Trophoblast cell (in vitro differentiated cells and primary cell): ENCODE measurements around the gene OR10H3. TPM values are rescaled to one million over a fixed set of nuclear protein-coding genes. Genes with fewer than 3 reads are reported as not detected.
A peak's percentile ranks its signal among the peaks of the same experiment; 100 is the strongest.

Experiments
- DNase-seq, 2 donors: peaks; one replicate each; pipeline ENCODE4 v3.0.0-alpha.2; 2016
- H2AFZ ChIP-seq: 2 replicates; pipeline ENCODE4 v1.6.1; 2013; ENCODE audit warnings: low read length, moderate library complexity, mild to moderate bottlenecking; ENCODE audit not compliant: insufficient read depth, poor library complexity
- H2AK5ac ChIP-seq: 2 replicates; pipeline ENCODE4 v1.6.1; 2013; ENCODE audit warnings: mild to moderate bottlenecking, low read length
- H2BK120ac ChIP-seq: 2 replicates; pipeline ENCODE4 v1.6.1; 2013; ENCODE audit warnings: low read length, mild to moderate bottlenecking, moderate library complexity; ENCODE audit not compliant: insufficient read depth, poor library complexity
- H2BK12ac ChIP-seq: 2 replicates; pipeline ENCODE4 v1.6.1; 2013; ENCODE audit warnings: mild to moderate bottlenecking, low read length, moderate library complexity
- H2BK5ac ChIP-seq: 2 replicates; pipeline ENCODE4 v1.6.1; 2013; ENCODE audit warnings: low read length, low read depth, moderate library complexity, mild to moderate bottlenecking; ENCODE audit not compliant: poor library complexity
- H3K14ac ChIP-seq: 2 replicates; pipeline ENCODE4 v1.6.1; 2013; ENCODE audit warnings: mild to moderate bottlenecking, low read length
- H3K18ac ChIP-seq: 2 replicates; pipeline ENCODE4 v1.6.1; 2013; ENCODE audit warnings: mild to moderate bottlenecking, low read length
- H3K23ac ChIP-seq: 2 replicates; pipeline ENCODE4 v1.6.1; 2013; ENCODE audit warnings: low read length
- H3K27ac ChIP-seq: 2 replicates; pipeline ENCODE4 v1.5.1; 2013; ENCODE audit warnings: low read depth, mild to moderate bottlenecking, inconsistent platforms, low read length, moderate library complexity
- H3K27me3 ChIP-seq: 2 replicates; pipeline ENCODE4 v1.6.1; 2013; ENCODE audit warnings: inconsistent platforms, mild to moderate bottlenecking, low read length, moderate library complexity; ENCODE audit not compliant: insufficient read depth
- H3K36me3 ChIP-seq, 2 experiments: 1 replicate in 1 of 2; 2 replicates in 1 of 2; pipeline ENCODE4 v1.6.1; 2013; ENCODE audit warnings: low read length in 2 of 2, mild to moderate bottlenecking in 2 of 2, moderate library complexity in 1 of 2; ENCODE audit not compliant: insufficient read depth in 2 of 2, control insufficient read depth in 1 of 2
- H3K4ac ChIP-seq: 2 replicates; pipeline ENCODE4 v1.6.1; 2013; ENCODE audit warnings: low read depth, mild to moderate bottlenecking, low read length, moderate library complexity
- H3K4me1 ChIP-seq, 2 experiments: 1 replicate in 1 of 2; 2 replicates in 1 of 2; pipeline ENCODE4 v1.6.1; 2013; ENCODE audit warnings: low read length in 2 of 2, mild to moderate bottlenecking in 2 of 2, moderate library complexity in 1 of 2; ENCODE audit not compliant: insufficient read depth in 2 of 2, control insufficient read depth in 1 of 2
- H3K4me2 ChIP-seq: 2 replicates; pipeline ENCODE4 v1.6.1; 2013; ENCODE audit warnings: inconsistent platforms, mild to moderate bottlenecking, low read length, moderate library complexity
- H3K4me3 ChIP-seq: 2 replicates; pipeline ENCODE4 v1.5.1; 2013; ENCODE audit warnings: mild to moderate bottlenecking, low read depth, low read length, inconsistent platforms
- H3K79me1 ChIP-seq: one replicate; pipeline ENCODE4 v1.6.1; 2013; ENCODE audit warnings: low read length
- H3K79me2 ChIP-seq: 2 replicates; pipeline ENCODE4 v1.6.1; 2013; ENCODE audit warnings: low read length, mild to moderate bottlenecking; ENCODE audit not compliant: control insufficient read depth, insufficient read depth, poor library complexity
- H3K9ac ChIP-seq: 2 replicates; pipeline ENCODE4 v1.6.1; 2013; ENCODE audit warnings: mild to moderate bottlenecking, low read length
- H3K9me3 ChIP-seq: 2 replicates; pipeline ENCODE4 v1.6.1; 2013; ENCODE audit warnings: low read depth, mild to moderate bottlenecking, control low read depth, inconsistent platforms, low read length; ENCODE audit not compliant: insufficient read depth
- H4K12ac ChIP-seq: 2 replicates; pipeline ENCODE4 v1.6.1; 2013; ENCODE audit warnings: low read depth, mild to moderate bottlenecking, low read length, moderate library complexity
- H4K8ac ChIP-seq: 2 replicates; pipeline ENCODE4 v1.6.1; 2013; ENCODE audit warnings: low read depth, mild to moderate bottlenecking, low read length, moderate library complexity
- H4K91ac ChIP-seq: one replicate; pipeline ENCODE4 v1.6.1; 2013; ENCODE audit warnings: low read depth, mild to moderate bottlenecking, low read length, moderate library complexity
- WGBS: extraction: QIAGEN DNeasy Blood & Tissue Kit; methylation state at CpG from one replicate; pipeline ENCODE4 v1.1.7; 2013; ENCODE audit warnings: missing lambda C conversion rate; ENCODE audit not compliant: insufficient read length, insufficient coverage; ENCODE audit errors: extremely low coverage; 5-methylcytosine and 5-hydroxymethylcytosine counted together
- polyA plus RNA-seq: library from polyadenylated mRNA; stranded (reverse); fragments of 200-250 nt; gene quantifications from 2 replicates; pipeline ENCODE4 v1.2.3, GENCODE V29; 2013

OR10H3 gene, protein sequence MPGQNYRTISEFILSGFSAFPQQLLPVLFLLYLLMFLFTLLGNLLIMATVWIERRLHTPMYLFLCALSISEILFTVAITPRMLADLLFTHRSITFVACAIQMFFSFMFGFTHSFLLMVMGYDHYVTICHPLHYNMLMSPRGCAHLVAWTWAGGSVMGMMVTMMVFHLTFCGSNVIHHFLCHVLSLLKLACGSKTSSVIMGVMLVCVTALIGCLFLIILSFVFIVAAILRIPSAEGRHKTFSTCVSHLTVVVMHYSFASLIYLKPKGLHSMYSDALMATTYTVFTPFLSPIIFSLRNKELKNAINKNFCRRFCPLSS
- polyA plus RNA-seq: not detected in 2 replicates

DNA sequence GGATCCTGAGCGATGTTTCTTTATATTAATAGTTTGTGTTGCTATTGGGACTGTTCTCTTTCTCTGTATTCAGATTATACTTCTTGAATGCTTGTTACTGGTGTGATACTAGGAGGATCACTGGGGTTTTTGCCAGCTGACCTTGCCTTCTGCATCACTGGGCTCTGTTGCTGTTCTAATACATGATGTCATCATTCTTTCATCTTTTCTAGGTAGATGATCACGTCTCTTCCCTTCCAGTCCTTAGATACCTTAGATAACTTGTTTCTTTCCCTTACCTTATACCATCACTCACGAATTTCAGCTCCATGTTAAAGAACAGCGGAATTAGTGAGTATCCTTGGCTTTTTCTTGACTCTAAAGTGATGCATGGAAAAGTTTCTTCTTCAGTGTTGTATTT lies at the start of gene OR10H3:
Gene OR10H3, plus strand, starts transcription at position 264 of the 400 bp plus-strand sequence. CDS start 3,408 bp downstream, outside the sequence.
- Histone ChIP-seq H3K4me2 (no peak within 1 kb of the TSS), H3K18ac (no peak within 1 kb of the TSS), H3K27ac (no peak within 1 kb of the TSS), H3K36me3 (no peaks in the 10 kb centered on the region), H3K4ac (no peak within 1 kb of the TSS), H3K14ac (no peak within 1 kb of the TSS), H4K8ac (no peak within 1 kb of the TSS), H2BK120ac (no peak within 1 kb of the TSS), H3K4me3 (no peak within 1 kb of the TSS), H4K12ac (no peak within 1 kb of the TSS), H3K9me3 (peaks cover 22% of the 10 kb centered on the region), H3K79me2 (no peaks in the 10 kb centered on the region), H3K9ac (no peak within 1 kb of the TSS), H3K79me1 (no peaks in the 10 kb centered on the region), H3K4me1 (no peaks in the 10 kb centered on the region), H2AFZ (no peak within 1 kb of the TSS), H2BK12ac (no peak within 1 kb of the TSS), H4K91ac (no peak within 1 kb of the TSS), H2BK5ac (no peak within 1 kb of the TSS), H2AK5ac (no peak within 1 kb of the TSS), H3K23ac (no peak within 1 kb of the TSS), H3K27me3 (no peaks in the 10 kb centered on the region)
- no CpG with 5 or more reads among the region's 4 CpGs for WGBS
- no peak for DNase-seq

DNA sequence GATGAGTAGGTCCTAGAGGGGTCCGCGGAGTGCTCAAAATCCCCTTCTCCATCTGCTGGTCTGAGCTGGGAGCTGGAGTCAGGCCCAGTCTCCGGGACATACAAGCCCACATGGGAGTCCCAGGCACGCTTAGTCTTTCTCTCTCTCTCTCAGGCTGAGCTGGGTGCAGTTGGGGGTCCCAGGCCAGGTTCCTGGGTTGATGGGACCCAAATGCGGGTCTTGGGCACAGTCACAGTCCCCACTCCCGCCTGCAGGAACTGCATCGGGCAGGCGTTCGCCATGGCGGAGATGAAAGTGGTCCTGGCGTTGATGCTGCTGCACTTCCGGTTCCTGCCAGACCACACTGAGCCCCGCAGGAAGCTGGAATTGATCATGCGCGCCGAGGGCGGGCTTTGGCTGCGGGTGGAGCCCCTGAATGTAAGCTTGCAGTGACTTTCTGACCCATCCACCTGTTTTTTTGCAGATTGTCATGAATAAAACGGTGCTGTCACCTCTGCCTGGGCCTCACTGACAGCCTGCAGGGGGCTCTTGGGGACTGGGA lies 41.1 kb upstream of the OR10H3 start:
- Histone ChIP-seq H3K4me1 (no peaks in the 10 kb centered on the region), H2BK12ac (no peak overlapping the region), H3K4me3 (no peak overlapping the region), H2AK5ac (no peak overlapping the region), H3K36me3 (no peaks in the 10 kb centered on the region), H3K9ac (no peak overlapping the region), H4K8ac (no peak overlapping the region), H3K9me3 (peaks cover 23% of the 10 kb centered on the region), H3K23ac (no peak overlapping the region), H4K12ac (no peak overlapping the region), H2BK120ac (no peak overlapping the region), H3K27ac (no peak overlapping the region), H3K4me2 (no peak overlapping the region), H2BK5ac (no peak overlapping the region), H4K91ac (no peak overlapping the region), H3K18ac (no peak overlapping the region), H3K27me3 (no peaks in the 10 kb centered on the region), H3K4ac (no peak overlapping the region), H3K14ac (no peak overlapping the region), H2AFZ (no peak overlapping the region), H3K79me2 (no peaks in the 10 kb centered on the region), H3K79me1 (no peaks in the 10 kb centered on the region)
- WGBS: no CpG with 5 or more reads among the region's 19 CpGs
- no peak for DNase-seq

GRCh38 chr19:15701757-15702533 lies 35.8 kb upstream of the OR10H3 start:
- no peak overlapping the region for H2BK120ac ChIP-seq
- H2BK5ac ChIP-seq: no peak overlapping the region
- no peak overlapping the region for H3K4ac ChIP-seq
- H2BK12ac ChIP-seq: no peak overlapping the region
- H3K9ac ChIP-seq: no peak overlapping the region
- H4K91ac ChIP-seq: no peak overlapping the region
- DNase-seq: peak in 1 of 2 donors; percentile 1
- no peak overlapping the region for H2AFZ ChIP-seq
- H3K79me2 ChIP-seq: no peaks in the 10 kb centered on the region
- no CpG with 5 or more reads among the region's 4 CpGs for WGBS
- no peak overlapping the region for H2AK5ac ChIP-seq
- no peaks in the 10 kb centered on the region for H3K79me1 ChIP-seq
- no peaks in the 10 kb centered on the region for H3K36me3 ChIP-seq
- no peak overlapping the region for H3K23ac ChIP-seq
- H4K12ac ChIP-seq: no peak overlapping the region
- H3K14ac ChIP-seq: no peak overlapping the region
- no peak overlapping the region for H3K4me2 ChIP-seq
- H3K9me3 ChIP-seq: peaks cover 28% of the 10 kb centered on the region
- H3K27ac ChIP-seq: no peak overlapping the region
- H3K4me3 ChIP-seq: no peak overlapping the region
- H3K18ac ChIP-seq: no peak overlapping the region
- H4K8ac ChIP-seq: no peak overlapping the region
- no peaks in the 10 kb centered on the region for H3K27me3 ChIP-seq
- no peaks in the 10 kb centered on the region for H3K4me1 ChIP-seq

DNA sequence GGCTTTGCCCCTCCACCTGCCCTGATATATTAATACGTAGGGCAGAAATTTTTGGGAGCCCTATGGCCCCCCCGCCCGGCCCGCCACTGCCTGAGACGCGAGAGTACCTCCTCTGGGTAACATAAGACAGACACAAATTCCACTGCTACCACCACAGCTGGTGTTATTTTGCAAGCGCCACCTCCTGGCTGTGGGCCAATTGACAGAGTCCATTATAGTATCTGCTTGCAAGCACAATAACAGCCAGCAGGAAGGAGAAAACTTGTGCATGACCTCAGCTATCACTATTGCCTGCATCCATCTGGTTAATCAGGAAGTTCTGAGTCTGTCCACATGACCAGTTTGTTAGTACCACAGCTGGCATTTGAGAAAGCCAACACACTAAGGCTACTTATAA lies 35.3 kb upstream of the OR10H3 start:
- H3K36me3 ChIP-seq: no peaks in the 10 kb centered on the region
- WGBS: no CpG with 5 or more reads among the region's 7 CpGs
- H2AK5ac ChIP-seq: no peak overlapping the region
- H4K91ac ChIP-seq: no peak overlapping the region
- no peak overlapping the region for H2BK12ac ChIP-seq
- no peaks in the 10 kb centered on the region for H3K79me1 ChIP-seq
- H2BK5ac ChIP-seq: no peak overlapping the region
- no peak overlapping the region for H4K8ac ChIP-seq
- no peak overlapping the region for H2BK120ac ChIP-seq
- peaks cover 22% of the 10 kb centered on the region for H3K9me3 ChIP-seq
- H3K27ac ChIP-seq: no peak overlapping the region
- H3K9ac ChIP-seq: no peak overlapping the region
- no peak overlapping the region for H3K4me3 ChIP-seq
- no peak overlapping the region for H3K23ac ChIP-seq
- DNase-seq: peak; percentile 36 to 47
- H2AFZ ChIP-seq: no peak overlapping the region
- no peak overlapping the region for H3K4ac ChIP-seq
- H3K4me1 ChIP-seq: no peaks in the 10 kb centered on the region
- H3K18ac ChIP-seq: no peak overlapping the region
- no peak overlapping the region for H4K12ac ChIP-seq
- no peak overlapping the region for H3K14ac ChIP-seq
- H3K79me2 ChIP-seq: no peaks in the 10 kb centered on the region
- H3K4me2 ChIP-seq: no peak overlapping the region
- no peaks in the 10 kb centered on the region for H3K27me3 ChIP-seq
